HG02938 (cell line): ENCODE data around the gene HIF1AN.

Experiments
- ATAC-seq: cut with Tn5 transposase; IDR thresholded peaks from one replicate; pipeline ENCODE4 v1.9.1; 2021; ENCODE audit warnings: mild to moderate bottlenecking, moderate library complexity; ENCODE audit not compliant: unreplicated experiment

HIF1AN gene

DNA sequence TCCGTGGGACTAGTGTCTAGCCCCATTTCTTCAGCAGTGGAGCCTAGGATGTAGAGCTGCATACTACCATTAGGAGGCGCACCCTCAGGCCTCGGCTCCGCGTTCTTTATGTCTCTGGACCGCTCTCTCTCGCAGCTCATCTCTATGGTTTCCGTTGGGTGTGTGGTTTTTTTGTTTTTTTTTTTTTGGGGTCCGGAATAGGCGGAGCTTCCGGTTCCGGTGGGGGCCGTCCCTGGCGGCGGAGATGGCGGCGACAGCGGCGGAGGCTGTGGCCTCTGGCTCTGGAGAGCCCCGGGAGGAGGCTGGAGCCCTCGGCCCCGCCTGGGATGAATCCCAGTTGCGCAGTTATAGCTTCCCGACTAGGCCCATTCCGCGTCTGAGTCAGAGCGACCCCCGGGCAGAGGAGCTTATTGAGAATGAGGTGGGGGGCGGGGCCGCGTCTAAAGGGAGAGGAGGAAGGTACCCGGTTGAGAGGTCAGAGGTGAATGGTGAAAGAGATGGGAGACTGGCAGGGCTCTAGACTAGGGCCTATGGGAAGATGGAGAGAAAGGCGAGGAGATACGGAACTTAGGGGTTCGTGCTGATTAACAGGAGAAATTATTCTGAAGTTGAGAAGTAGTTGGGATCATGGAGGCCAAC lies at the start of gene HIF1AN:
TSS of gene HIF1AN (plus strand) at position 229 of the 639 bp plus-strand sequence. CDS start at position 245, 16 bp downstream.
- peak; percentile 94 for ATAC-seq

GRCh38 chr10:100487529-100487928 lies 48.2 kb upstream of the HIF1AN start:
- no peak for ATAC-seq

DNA sequence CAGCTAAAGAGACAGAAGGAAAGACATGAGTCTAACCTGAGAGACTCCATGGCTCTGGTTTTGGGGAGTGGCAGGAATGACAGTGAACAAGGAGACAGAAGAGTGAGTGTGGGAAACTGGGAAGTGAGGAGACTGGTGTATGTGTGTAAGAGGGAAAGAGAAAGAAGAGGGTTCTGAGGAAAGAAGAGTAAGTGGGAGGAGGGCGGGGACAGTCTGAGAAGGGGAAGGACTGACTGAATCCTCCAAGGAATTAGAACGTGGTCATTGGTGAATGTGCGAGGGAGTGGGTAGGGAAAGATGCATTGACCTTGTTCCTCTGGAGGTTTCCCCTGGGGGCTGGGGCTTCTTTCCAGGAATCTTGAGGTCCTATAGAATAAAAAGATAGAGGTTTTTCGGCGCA lies 46.3 kb upstream of the HIF1AN start:
- no peak for ATAC-seq

- no peak for ATAC-seq
Measured at GRCh38 chr10:100490531-100490930, 45.2 kb upstream of the HIF1AN start.

DNA sequence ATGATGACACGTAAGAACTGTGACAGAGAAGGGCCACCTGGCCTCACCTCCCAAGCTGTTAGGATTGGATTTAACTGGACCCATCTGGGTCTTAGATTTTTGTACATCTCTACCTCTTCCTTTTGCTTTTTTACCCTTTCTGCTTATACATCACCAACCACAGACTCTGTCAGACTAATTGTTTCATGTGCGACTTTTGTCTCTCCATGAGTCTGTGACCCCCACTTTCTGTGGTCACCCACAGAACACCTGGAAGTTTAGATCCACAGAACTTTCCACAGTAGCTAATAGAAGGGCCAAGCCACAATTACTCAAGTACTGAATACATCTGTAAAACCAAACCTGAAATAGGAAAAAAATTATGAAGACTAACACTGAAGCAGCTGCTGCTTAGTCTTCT lies 39.2 kb upstream of the HIF1AN start:
- ATAC-seq, result no peak

DNA sequence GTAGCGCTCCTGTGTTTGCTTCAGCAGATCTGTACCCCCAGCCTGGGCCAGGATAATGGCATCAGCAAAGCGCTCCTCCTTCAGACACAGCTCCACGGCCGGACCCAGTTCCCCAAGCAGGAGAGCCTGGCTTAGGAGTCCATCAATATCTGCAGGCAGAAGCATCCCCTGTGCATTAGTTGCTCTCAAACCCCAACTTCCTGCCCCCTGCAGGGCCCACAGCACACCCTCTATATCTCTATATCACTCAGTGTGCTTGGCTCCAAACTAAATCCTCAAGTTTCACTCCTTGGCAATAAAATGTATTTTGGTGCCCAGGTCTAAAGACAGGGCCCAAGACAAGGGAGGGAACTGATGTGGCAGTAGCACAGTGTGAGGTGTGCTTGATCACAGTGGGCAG lies 37.7 kb upstream of the HIF1AN start:
- ATAC-seq, result no peak

- ATAC-seq, result no peak
Measured at GRCh38 chr10:100501423-100501822, 34.3 kb upstream of the HIF1AN start.

- ATAC-seq, result no peak
Measured at GRCh38 chr10:100502926-100503494, 32.7 kb upstream of the HIF1AN start.

GRCh38 chr10:100504096-100504495 lies 31.6 kb upstream of the HIF1AN start:
- ATAC-seq, result no peak

GRCh38 chr10:100505164-100505563 lies 30.6 kb upstream of the HIF1AN start:
- ATAC-seq, result no peak

GRCh38 chr10:100506596-100507356 lies 29.0 kb upstream of the HIF1AN start:
- no peak for ATAC-seq

- no peak for ATAC-seq
Measured at GRCh38 chr10:100507357-100507732, 28.4 kb upstream of the HIF1AN start.

DNA sequence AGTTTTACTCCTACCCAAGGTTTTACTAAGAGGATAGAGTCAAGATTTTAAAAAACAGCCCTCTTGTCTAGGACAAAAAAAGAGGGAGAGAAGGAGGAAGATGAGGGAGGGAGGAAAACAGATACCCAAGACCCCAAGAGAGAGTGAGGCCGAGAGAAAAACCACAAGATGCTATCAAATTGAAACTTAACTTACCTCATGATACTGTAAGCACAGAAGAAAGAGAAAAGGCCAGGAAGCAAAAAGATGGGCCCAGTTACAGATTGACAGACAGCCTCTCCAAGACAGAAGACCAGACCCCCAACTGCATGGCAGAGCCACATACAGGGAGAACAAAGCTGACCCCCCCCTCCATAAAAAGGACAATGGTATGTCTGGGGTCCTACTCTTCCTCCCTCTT lies 27.5 kb upstream of the HIF1AN start:
- ATAC-seq, result no peak

GRCh38 chr10:100508691-100509150 lies 27.0 kb upstream of the HIF1AN start:
- ATAC-seq, result peak; percentile 72

DNA sequence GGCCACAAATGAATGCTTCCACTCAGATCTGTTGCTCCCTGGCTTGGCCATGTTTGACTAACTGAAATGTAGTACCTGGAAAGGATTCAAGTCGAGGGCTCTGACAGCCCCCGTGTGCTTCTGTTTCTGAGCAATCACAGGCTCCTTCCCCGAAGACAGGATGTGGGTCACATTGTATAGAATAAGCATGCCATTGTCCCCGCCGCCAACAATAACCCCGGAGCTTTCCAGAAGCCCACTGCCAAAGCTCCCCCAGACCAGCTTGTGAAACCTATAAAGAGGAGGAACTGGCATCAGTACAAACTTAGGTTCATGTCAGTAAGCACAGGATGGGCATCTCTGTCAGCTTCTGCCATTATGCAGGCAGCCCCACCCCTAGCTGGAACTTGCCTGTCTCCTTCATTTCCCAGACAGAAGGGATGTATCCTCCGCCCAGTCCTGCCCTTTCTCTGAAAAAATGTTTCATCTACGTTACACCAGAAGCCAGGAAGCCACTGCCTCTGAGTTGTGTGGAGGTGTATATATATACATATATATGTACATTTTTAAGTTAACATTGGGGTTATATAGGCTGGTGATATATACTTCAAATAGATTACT lies 26.4 kb upstream of the HIF1AN start:
- no peak for ATAC-seq

DNA sequence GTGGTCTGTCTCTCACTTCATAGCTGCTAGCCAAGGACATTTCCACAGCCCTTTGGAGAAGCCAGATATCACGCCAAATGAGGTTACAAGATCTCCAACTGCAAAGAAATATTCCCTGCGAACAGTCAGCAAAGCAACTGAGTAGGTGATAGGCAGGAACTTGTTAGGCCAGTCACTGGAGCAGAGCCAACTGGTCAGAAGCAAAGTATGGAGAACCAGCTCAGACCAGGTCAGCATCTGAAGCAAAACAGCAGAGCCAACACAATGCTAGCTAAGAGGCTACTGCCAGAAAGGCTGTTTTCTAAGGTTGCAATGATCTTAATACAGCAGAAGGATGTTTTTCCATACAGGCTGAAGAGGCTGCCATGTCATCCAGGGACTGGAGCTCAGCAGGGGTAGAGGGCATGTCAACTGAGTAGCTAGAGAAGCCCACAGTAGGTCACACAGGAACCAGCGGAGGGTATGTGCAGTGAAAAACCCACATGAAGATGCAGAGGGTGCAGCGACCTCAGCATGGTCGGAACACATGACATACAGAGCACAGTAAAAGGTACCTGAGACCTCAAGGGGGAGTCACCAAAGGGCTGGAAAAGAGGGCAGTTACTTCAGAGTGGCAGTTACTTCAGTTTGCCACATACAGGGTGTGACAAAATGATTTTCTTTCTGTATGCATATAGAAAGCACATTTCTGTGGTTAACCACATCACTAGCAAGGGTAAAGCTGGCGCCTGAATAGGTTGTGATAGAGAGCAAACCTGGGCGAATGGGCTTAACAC lies 25.0 kb upstream of the HIF1AN start:
- no peak for ATAC-seq

DNA sequence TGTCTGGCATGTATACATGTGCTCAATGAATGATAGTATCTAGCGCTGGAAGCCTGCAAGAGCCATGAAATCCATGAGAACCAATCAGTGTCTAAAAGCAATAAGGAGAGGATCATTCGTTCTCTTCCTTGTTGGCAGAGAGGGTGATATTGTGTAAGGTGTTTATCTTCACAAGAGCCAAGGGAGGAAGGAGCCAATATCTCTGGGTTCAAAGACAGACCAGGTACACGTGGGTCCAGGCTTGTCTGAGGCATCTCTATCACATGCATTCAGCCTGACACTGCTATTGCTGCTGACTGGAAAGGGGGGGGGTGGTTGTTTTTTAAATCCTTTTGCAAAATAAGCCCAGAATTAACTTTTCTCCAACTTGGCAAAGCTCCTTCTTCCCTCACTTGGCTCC lies 20.1 kb upstream of the HIF1AN start:
- no peak for ATAC-seq

DNA sequence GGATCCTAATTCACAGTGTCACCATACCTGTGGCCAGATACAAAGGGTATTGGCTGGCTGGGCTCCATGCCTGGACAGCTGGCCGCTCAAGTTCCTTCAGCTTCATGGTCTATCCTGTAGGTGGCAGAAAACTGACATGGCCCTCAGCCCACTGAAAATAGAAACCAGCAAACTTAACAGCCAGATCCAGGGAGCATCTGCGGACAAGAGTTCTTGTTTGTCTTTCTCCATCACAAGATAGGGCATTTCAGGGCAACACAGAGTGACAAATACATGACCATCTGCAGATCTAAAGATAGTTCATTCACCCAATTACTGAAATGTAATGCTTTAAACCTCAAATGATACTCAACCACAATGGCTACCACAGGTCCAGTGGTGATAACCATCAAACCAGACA lies 18.9 kb upstream of the HIF1AN start:
- ATAC-seq, result no peak

- ATAC-seq, result no peak
Measured at GRCh38 chr10:100518761-100519241, 16.9 kb upstream of the HIF1AN start.

DNA sequence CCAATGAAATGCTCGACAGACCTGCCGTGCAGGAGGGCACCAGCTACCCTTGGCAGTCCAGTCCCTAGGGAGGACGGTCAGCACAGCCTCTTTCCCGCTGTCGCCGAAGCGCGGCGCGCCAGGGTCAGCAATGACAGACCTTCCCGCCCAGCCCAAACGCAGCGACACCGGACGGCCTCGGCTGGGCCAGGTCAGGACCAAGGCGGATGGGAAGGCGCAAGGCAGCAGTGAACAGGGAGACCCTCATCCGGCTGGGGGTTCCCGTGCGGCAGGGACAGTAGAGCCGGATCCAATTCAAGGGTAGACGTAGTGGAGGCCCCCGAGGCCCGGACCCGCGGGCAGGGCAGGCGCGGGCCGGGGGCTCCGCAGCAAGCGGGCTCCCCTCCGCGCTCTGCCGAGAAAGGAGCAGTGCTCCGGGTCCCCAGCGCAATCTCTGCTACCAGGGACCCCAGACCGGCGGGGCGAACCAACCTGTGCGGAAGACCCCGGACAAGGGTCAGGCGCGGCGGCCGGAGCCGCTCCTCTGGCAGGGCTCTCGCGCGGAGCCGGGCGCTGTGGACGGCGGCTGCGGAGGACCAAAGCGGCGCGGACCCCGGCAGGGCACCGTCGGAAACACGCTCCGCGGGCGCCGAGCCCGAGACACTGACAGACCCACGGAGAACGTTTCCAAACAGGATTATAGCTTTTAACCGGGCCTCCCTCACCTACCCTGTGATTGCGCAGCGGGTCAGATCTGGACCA lies 16.3 kb upstream of the HIF1AN start, which contains the start of gene SEC31B:
TSS of gene SEC31B (minus strand) at position 551 of the 741 bp plus-strand sequence. CDS start 2,909 bp downstream, outside the sequence.
- no peak for ATAC-seq
